NT2/D1 (cell line): Measurements from ENCODE around the gene MTRR.

Experiments
- DNase-seq: peaks from one replicate; pipeline ENCODE4 v3.0.0-alpha.2; 2011; ENCODE audit warnings: low read depth, low spot score
- H3K27me3 ChIP-seq: 2 replicates; pipeline ENCODE4 v1.6.0; 2011; ENCODE audit warnings: mild to moderate bottlenecking; ENCODE audit not compliant: insufficient read length, insufficient read depth
- H3K36me3 ChIP-seq: 2 replicates; pipeline ENCODE4 v1.6.1; 2011; ENCODE audit warnings: mild to moderate bottlenecking, low read length, mixed read lengths; ENCODE audit not compliant: insufficient read depth, insufficient read length
- H3K4me1 ChIP-seq: 2 replicates; pipeline ENCODE4 v1.5.1; 2011; ENCODE audit not compliant: insufficient read depth, insufficient read length
- H3K4me3 ChIP-seq: 2 replicates; pipeline ENCODE4 v1.5.1; 2011; ENCODE audit warnings: low read depth; ENCODE audit not compliant: insufficient read length
- H3K9ac ChIP-seq: 2 replicates; pipeline ENCODE4 v1.6.0; 2011; ENCODE audit warnings: low read depth; ENCODE audit not compliant: insufficient read length
- H3K9me3 ChIP-seq: 2 replicates; pipeline ENCODE4 v1.5.1; 2011; ENCODE audit warnings: mild to moderate bottlenecking, low read length; ENCODE audit not compliant: insufficient read depth
- SUZ12 ChIP-seq: IDR thresholded peaks from 2 replicates; pipeline ENCODE4 v1.6.1; 2011; ENCODE audit not compliant: insufficient read length, insufficient read depth; ENCODE audit errors: extremely low read depth
- YY1 ChIP-seq: IDR thresholded peaks from 2 replicates; pipeline ENCODE4 v1.6.1; 2011; ENCODE audit not compliant: insufficient read length, insufficient read depth
- ZNF274 ChIP-seq: IDR thresholded peaks from 2 replicates; pipeline ENCODE4 v1.6.1; 2011; ENCODE audit warnings: mild to moderate bottlenecking, low read depth, low read length

The MTRR gene

DNA sequence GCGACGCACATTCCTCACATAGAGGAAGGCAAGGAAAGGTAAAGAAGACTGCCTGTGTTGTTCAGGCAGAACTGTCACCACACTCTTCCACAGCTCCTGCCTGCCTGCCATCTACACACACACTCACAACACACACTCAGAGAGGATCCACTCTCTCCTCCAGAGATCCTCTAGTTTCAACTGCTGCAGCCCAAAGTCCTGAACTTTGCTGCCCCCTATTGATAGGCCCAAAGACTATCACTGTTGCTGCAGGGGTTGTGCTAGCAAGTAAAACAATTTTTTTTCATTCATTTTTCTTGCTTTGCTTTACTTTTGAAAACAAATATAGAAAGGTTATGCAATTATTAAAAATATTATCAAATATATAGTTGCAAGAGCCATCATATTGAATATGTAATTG, 12.1 kb upstream of the MTRR start:
- Histone ChIP-seq H3K27me3 (no peaks in the 10 kb centered on the region), H3K4me1 (no peaks in the 10 kb centered on the region), H3K9me3 (0 out of 2 replicates have a peak, but pooled peaks cover 4% of the 10 kb centered on the region), H3K9ac (no peak overlapping the region), H3K36me3 (peaks cover 40% of the 10 kb centered on the region), H3K4me3 (no peak overlapping the region)
- DNase-seq, result peak; percentile 40
- no peak for TF ChIP-seq YY1
- TF ChIP-seq SUZ12, result no peak

DNA sequence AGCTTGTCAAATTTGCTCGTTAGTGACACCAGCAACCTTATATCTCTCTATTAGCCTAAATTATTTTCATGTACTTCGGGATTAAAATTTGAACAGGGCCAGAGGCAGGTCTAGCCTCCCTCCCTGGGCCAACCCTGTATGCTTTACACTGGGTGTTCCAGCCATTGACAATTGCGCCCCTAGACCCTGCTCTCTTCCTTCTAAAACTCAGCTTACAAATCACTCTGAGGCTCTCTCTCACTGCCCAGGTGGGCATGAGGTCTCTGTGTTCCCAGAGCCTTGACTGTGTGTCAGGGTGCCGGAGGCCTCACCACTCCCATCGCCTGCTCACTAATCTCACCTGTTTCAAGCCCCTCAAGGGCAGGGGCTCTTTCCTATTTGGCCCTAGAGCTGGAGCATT, 11.6 kb upstream of the MTRR start:
- 0 out of 2 replicates have a peak, but pooled peaks cover 4% of the 10 kb centered on the region for H3K9me3 ChIP-seq
- no peaks in the 10 kb centered on the region for H3K27me3 ChIP-seq
- no peak overlapping the region for H3K9ac ChIP-seq
- H3K4me1 ChIP-seq, result no peaks in the 10 kb centered on the region
- TF ChIP-seq SUZ12 (no peak), ZNF274 (no peak), YY1 (no peak)
- no peak overlapping the region for H3K4me3 ChIP-seq
- H3K36me3 ChIP-seq, result peaks cover 45% of the 10 kb centered on the region
- DNase-seq, result no peak

DNA sequence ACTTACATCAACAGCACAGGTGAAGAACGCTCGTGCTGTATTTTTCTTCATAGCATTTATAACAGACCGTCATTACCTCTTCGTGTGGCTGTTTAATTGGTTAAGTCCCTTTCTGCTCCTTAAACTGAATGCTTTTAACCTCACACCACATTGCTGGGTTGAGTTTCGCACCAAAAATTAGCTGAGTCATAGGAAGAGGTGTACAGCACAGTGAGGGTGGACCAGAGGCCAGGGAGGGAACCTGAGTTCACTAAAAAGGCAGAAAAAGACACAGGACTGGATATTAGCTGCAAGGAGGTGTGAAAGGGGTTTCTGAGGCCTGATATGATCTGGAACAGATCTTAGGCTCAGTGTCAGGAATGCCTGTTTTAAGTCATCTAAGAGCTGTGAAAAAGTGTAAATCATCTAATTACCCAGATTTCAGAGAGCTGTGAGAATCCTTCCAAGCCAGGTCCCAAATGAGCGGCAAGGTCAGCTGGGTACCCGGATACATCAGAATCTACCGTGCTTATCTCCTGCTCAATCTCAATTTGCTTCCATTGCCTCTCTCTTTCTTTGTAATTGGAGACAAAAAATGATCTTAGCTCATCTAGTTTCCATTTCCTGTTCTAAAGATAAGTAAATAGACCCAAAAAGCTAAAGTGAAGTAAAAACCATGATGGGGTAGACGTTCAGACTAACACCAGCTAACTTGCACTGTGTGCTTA, 10.9 kb upstream of the MTRR start:
- DNase-seq, result no peak
- Histone ChIP-seq H3K4me1 (no peaks in the 10 kb centered on the region), H3K4me3 (no peak overlapping the region), H3K36me3 (peaks cover 53% of the 10 kb centered on the region), H3K9me3 (0 out of 2 replicates have a peak, but pooled peaks cover 1% of the 10 kb centered on the region), H3K9ac (no peak overlapping the region), H3K27me3 (no peaks in the 10 kb centered on the region)
- TF ChIP-seq YY1 (no peak), ZNF274 (no peak), SUZ12 (no peak)

DNA sequence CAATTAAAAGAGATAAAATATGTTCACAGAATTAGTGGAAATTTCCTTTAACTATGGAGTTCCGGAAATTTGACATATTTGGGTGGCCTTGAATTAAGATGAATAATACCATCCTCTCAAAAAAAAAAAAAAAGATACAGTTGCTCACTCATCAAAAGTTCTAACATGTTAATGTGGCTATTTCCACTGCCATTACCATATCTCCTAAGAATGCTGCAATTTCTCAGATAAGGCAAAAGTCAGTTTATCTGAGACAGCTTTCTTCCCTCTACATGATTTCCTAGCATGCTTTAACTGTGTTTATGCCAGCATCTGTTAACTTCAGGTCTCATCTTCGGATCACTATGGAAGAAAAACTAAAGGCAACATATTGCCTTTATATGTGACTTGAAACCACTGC, 2.8 kb upstream of the MTRR start:
- Histone ChIP-seq H3K4me3 (no peak overlapping the region), H3K36me3 (peaks cover 65% of the 10 kb centered on the region), H3K9ac (no peak overlapping the region), H3K9me3 (no peaks in the 10 kb centered on the region), H3K4me1 (no peaks in the 10 kb centered on the region), H3K27me3 (no peaks in the 10 kb centered on the region)
- TF ChIP-seq ZNF274, result no peak
- TF ChIP-seq SUZ12, result no peak
- TF ChIP-seq YY1, result no peak
- DNase-seq, result no peak

DNA sequence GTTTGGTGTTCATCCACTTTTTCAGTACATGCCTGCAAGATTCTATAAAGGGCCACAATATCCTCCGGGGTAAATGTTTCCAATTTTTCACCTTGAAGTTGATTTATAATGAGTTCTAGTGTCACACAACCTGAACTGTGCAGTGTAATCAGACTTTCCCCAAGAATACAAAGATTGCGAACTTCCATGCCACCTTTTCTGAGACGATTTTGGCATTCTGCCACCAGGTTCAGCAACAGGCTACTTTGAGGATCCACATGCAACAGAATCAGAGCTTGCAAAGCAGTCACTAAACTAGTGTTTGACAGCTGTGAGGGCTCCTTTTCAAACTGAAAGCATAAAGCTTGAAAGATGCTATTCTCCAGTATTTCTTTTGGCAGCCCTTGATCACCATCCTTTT, 1.7 kb upstream of the MTRR start:
- DNase-seq, result no peak
- TF ChIP-seq SUZ12, result no peak
- TF ChIP-seq ZNF274, result no peak
- TF ChIP-seq YY1, result no peak
- Histone ChIP-seq H3K36me3 (peaks cover 63% of the 10 kb centered on the region), H3K4me1 (no peaks in the 10 kb centered on the region), H3K4me3 (no peak overlapping the region), H3K27me3 (no peaks in the 10 kb centered on the region), H3K9me3 (no peaks in the 10 kb centered on the region), H3K9ac (no peak overlapping the region)

DNA sequence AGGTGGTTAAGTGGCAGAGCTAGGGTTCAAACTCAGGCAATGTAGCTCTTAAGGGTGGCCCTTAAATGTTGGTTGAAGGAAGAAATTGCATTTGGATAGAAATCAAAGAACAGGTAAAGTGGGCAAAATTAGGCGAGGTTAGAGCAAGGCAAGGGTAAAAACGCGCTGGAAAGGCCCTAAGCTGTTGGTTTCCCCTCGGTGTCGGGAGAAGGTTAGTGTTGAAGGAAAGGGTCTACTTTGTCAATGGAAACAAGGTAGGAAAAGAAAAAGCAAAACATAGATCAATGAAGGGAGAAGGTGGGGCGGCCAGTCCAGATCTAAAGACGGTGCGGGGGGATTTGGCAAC, 548 bp upstream of the MTRR start:
- Histone ChIP-seq H3K4me1 (no peaks in the 10 kb centered on the region), H3K9me3 (no peaks in the 10 kb centered on the region), H3K9ac (peak overlapping the region; percentile 88), H3K27me3 (no peaks in the 10 kb centered on the region), H3K36me3 (peaks cover 63% of the 10 kb centered on the region), H3K4me3 (peak overlapping the region; percentile 80)
- DNase-seq, result no peak
- no peak for TF ChIP-seq YY1
- TF ChIP-seq ZNF274, result no peak
- no peak for TF ChIP-seq SUZ12

DNA sequence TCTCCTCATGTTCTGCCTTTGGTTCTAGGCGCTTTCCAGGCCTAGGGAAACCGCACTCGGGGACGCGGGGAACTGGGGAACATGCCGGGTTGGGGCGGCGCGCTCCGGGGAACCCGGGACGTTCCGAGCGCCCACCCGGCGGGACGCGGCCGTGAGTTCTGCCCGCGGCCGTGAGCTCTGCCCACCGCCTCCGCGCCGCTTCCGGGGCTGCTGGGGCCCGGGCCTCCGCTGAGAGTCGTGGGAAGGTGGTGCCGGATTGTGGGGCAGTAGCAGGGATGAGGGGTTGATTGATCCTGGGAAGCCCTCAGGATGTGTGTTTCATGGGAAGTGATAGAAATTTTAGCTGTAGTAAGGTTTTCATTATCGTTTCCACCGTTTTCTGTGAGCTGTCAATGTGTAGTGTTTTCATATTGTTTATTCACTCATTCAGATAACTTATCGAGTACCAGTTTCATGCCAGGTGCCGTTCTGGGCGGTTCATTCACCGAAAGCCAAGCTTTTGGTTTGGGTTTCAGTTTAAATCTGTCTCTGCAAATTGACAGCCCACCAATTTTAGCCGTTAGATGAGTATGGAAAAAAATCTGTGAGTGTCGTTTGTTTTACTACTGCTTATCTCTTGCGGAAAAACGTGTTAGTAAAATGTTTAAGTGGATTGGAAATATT, 657 bp downstream of the MTRR start:
- Histone ChIP-seq H3K9me3 (no peaks in the 10 kb centered on the region), H3K4me1 (no peaks in the 10 kb centered on the region), H3K9ac (peak overlapping the region; percentile 95), H3K36me3 (peaks cover 66% of the 10 kb centered on the region), H3K4me3 (peak overlapping the region; percentile 80), H3K27me3 (no peaks in the 10 kb centered on the region)
- TF ChIP-seq ZNF274, result no peak
- no peak for TF ChIP-seq SUZ12
- no peak for TF ChIP-seq YY1
- no peak for DNase-seq
